HG02870 (cell line): ENCODE results near the gene ASCL2.
"Not testable (repeated sequence)": the region's sequence is repeated elsewhere in the genome, so short reads cannot be mapped to it uniquely, and the experiment has no call there.

ENCODE experiments used
- ATAC-seq: cut with Tn5 transposase; IDR thresholded peaks from one replicate; pipeline ENCODE4 v1.9.1; 2021; ENCODE audit warnings: mild to moderate bottlenecking, moderate library complexity; ENCODE audit not compliant: unreplicated experiment

ASCL2 gene

GRCh38 chr11:2298795-2299761 is 28.7 kb upstream of the ASCL2 start:
- no peak for ATAC-seq

GRCh38 chr11:2298131-2298794 is 27.9 kb upstream of the ASCL2 start:
- ATAC-seq, result no peak

- ATAC-seq, result no peak
Observed at GRCh38 chr11:2297623-2298030, 27.2 kb upstream of the ASCL2 start.

- no peak for ATAC-seq
Observed at GRCh38 chr11:2296913-2297622, 26.7 kb upstream of the ASCL2 start.

- ATAC-seq, result no peak
Observed at GRCh38 chr11:2295971-2296912, 25.9 kb upstream of the ASCL2 start.

- no peak for ATAC-seq
Observed at GRCh38 chr11:2294926-2295290, 24.5 kb upstream of the ASCL2 start.

- no peak for ATAC-seq
Observed at GRCh38 chr11:2293984-2294925, 23.9 kb upstream of the ASCL2 start.

GRCh38 chr11:2293531-2293971 is 23.2 kb upstream of the ASCL2 start:
- ATAC-seq, result no peak

- ATAC-seq, result no peak
Observed at GRCh38 chr11:2290351-2290841, 20.0 kb upstream of the ASCL2 start.

- ATAC-seq, result no peak
Observed at GRCh38 chr11:2289859-2290258, 19.5 kb upstream of the ASCL2 start.

DNA sequence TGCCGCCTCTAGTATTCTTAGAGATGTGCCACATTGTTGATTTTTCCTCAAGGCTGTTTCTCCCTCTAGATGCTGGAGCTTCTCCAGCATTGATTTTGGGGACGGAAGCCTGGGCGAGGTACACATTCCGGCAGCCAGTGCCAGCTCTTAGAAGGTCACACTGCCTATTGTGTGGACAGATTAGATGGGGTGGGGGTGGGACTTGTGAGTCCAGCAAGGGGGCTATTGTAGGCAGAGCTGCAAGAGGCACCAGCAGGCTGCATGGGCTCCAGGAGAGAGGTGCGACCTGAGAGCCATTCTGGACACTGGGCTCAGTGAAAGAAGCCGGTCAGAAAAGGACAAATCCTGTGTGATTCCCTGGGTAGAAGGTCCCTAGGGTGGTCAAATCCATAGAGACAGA is 19.0 kb upstream of the ASCL2 start:
- ATAC-seq, result no peak

DNA sequence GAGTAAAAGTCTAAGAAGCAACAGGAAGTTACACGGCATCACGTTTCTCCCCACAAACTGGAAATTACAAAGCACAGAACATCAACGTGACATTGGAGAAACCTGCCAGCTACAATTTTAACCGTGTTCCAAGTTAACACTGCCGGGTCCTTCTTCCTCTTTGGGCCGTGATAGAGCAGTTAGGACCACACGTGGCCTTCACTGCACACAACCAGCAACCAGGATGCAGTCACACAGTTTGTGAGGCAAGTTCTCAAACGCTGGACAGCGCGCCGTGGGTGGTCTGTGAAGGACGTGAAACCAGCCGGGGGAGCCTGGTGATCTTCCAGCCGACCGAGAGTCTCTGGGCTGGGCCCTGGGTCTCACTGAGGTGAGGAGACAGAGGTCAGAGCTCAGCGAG is 16.7 kb upstream of the ASCL2 start:
- no peak for ATAC-seq

DNA sequence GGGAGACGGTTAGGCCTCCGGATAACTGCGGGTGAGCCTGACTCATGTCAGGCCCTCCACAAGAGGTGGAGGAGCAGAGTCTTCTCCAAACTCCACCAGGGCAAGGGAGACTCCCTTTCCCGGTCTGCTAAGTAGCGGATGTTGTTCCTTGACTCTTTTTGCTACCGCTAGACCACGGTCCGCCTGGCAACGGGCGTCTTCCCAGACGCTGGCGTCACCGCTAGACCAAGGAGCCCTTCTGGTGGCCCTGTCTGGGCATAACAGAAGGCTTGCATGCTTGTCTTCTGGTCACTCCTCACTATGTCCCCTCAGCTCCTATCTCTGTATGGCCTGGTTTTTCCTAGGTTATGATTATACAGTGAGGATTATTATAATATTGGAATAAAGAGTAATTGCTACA is 16.0 kb upstream of the ASCL2 start:
- not testable (repeated sequence) for ATAC-seq

DNA sequence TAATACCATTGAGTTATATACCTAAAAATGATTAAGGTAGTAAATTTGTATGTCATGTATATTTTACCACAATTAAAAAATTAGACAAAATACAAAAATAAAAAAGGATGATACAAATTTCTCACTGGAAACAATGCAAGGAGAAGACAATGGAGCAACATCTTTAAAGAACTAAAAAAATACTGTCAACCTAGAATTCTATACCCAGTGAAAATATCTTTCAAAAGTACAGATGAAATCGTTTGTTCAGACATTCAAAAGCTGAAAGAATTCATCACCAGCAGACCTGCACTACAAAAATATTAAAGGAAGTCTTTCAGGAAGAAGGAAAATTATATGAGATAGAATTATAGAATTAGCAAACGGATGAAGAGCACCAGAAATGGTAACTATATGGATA is 9.8 kb upstream of the ASCL2 start:
- no peak for ATAC-seq

DNA sequence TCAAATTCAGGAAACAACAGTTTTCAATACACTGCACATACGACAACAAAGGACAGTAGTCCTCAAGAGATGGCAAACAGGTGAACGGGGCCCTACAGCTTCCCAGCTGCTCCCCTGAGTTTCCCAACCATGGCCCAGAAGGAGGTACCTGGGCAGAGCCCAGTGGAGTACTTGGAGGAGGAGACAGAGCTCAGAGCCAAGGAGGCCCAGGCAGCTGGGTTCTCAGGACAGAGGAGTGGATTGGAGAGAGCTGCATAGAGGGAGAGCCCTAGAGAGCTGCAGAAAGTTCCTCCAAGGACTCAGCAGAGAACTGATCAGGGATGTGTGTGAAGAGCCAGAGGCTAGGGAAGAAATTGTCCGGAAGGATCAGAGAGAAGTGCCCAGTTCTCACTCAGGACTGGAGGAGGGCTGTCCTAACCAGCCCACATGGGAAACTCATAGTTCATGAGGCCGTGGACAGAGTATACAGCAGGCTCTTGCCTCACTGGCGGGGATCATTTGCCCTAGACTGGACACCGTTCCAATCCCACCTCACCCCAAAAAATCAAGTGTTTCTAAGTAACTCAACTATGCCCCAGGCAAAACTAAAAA is 7.6 kb upstream of the ASCL2 start:
- ATAC-seq, result no peak

- ATAC-seq, result no peak
Observed at GRCh38 chr11:2277008-2277346, 6.6 kb upstream of the ASCL2 start.

- no peak for ATAC-seq
Observed at GRCh38 chr11:2276280-2277007, 6.1 kb upstream of the ASCL2 start.
